GM19099 (cell line): ENCODE measurements around the gene DYSF.

Experiments
- POLR2A ChIP-seq: IDR thresholded peaks from 3 replicates; pipeline ENCODE4 v1.6.1; 2011; ENCODE audit warnings: low read depth; ENCODE audit not compliant: insufficient read length; ENCODE audit errors: extremely low read depth

DYSF gene

GRCh38 chr2:71559080-71559827 is 105.9 kb downstream of the DYSF start:
- TF ChIP-seq POLR2A = no peak

DNA sequence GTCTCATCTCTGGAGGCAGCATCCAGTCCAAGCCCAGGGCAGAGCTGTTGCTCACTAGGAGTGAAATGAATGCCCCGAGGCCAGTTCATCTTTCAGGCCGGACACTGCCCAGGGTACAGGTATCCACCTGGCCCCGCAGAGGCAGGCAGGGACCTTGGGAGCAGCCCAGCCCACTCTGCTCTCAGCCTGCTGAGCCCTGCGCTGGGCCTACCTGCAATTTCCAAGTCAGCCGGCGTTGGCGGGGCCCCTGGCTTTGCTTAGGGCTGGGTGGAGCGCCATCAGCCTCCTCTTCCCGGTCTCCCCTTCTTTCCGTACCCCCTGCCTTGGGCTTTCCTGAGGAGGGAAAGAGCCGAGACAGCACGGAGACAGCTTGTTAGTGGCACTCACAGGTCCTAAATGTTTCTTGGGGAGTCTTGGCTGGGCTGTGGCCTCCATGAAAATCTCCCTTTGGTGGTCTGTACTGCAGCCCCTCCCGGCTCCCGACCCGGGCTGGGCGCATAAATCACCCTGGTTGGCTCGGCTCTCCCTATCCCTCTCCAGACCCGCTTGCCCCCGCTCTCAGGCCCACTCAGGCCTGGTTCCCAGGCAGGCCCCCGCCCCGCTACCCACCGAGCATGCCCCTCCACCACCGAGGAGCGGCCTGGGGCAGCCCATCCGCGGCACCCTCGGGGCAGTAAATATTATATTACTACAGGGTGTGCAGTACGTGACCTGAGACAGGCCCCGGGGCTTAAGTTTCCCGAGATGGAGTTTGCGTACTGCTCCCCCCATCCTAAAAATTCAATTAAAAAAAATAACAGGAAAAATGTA is 106.7 kb downstream of the DYSF start:
- TF ChIP-seq POLR2A = no peak

DNA sequence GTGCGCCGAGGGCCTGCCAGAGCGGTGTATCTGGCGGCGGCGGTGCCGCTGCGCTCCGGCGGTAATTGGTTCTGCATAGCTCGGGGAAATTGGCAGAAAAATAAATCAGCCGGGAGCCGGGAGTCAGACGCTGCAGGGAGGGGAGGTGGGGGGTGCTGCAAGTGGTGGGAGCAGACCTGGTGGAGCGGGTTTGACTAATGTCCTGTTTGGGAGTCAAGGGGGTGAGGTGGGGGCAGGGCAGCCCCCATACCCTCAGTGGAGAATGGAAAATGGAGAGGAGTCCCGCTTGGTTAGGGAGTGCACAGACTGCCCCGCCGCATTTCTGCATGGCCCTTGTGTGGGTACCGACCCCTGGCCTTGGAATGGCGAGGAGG is 107.3 kb downstream of the DYSF start:
- TF ChIP-seq POLR2A = no peak

DNA sequence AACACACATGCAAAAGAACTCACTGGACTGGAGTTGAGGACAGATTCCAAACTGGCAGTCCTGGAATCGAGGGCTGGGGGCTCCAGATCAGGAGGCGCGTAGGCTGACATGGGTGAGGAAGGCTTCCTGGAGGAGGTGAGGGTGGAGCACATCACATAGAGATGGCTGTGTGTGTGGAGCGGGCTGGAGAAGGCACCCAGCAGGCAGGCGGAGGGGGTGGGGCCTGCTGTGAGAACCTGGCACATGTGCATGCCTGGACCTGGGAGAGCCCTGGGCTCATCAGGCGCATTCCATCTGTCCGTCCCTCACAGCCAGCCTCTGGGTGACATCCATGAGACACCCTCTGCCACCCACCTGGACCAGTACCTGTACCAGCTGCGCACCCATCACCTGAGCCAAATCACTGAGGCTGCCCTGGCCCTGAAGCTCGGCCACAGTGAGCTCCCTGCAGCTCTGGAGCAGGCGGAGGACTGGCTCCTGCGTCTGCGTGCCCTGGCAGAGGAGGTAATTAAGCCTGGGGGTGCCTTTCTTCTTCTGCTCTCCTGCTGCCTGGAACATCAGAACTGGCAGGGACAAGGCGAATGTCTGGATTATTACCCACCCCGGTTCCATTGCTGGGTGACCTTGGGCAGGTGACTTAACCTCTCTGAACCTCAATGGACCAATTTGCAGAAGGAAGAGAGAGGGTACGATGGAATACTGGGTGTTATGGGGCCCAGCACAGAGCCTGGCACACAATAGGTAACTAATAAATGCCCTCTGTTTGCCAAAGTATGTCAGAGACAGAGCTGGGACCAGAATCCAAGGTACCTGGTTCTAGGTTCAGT is 108.3 kb downstream of the DYSF start:
- TF ChIP-seq POLR2A = no peak

GRCh38 chr2:71562518-71562917 is 109.2 kb downstream of the DYSF start:
- TF ChIP-seq POLR2A = no peak

DNA sequence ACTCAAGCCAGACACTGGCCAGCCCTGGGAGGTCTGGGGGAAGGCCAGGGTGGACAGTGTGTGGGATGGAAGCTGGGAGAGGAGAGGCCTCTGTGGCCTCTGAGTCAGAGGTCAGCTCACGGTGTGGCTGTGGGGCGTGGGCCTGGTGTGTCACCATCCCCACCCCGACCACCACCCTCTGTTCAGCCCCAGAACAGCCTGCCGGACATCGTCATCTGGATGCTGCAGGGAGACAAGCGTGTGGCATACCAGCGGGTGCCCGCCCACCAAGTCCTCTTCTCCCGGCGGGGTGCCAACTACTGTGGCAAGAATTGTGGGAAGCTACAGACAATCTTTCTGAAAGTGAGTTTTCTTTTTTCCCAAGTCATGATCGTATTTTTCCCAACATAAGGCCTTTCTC is 110.5 kb downstream of the DYSF start:
- TF ChIP-seq POLR2A = no peak

DNA sequence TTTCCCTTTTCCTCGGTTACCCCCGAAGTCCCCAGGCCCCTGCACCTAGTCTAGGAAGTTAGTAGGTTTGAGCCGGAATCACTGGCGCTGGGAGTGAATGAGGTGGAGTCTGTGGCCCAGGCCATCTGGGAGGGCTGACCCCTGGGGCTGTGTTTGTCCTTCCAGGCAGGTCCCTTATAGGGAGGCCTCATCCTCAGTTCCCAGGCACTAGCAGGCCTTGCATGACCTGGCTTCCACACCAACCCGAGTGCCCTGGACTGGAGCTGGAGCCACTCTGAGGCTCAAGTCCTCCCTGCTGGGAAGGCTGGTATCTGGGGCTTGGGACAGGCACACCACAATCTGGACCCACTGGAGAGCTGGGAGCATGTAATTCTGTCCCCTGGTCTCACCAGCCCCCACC is 111.0 kb downstream of the DYSF start:
- no peak for TF ChIP-seq POLR2A

DNA sequence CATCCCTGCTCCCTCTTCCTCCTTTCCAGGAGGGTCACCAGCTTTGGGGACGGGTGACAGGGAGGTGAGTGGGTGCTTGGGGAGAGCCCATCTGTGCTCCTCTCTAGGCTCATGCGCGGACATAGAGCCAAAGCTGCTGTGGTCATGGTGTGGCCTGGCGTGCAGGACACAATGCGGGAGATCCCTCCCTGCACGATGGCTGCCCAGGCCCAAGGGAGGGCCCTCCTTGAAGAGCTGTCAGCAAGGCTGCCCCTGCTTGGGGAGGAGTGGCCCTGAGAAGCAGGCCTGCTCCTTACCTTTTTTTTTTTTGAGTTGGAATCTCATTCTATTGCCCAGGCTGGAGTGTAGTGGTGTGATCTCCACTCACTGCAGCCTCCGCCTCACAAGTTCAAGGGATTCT is 111.4 kb downstream of the DYSF start:
- no peak for TF ChIP-seq POLR2A

GRCh38 chr2:71566372-71566771 is 113.0 kb downstream of the DYSF start:
- no peak for TF ChIP-seq POLR2A

DNA sequence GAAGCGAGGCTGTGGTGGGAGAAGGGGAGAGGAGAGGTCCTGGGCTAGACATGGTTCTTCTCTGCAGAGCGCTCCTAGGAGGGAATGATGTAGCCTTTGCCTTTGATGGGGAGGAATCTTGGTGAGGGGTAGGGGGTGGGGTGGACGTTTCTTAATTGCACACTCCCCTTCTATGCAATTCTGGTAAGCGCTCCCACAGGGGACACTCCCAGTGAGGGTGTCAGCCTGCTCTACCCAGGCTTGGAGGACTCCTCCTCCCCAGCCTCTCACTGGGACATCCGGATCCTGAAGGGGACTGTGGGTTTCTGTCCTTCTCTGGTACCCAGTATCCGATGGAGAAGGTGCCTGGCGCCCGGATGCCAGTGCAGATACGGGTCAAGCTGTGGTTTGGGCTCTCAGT is 114.3 kb downstream of the DYSF start:
- TF ChIP-seq POLR2A = no peak

DNA sequence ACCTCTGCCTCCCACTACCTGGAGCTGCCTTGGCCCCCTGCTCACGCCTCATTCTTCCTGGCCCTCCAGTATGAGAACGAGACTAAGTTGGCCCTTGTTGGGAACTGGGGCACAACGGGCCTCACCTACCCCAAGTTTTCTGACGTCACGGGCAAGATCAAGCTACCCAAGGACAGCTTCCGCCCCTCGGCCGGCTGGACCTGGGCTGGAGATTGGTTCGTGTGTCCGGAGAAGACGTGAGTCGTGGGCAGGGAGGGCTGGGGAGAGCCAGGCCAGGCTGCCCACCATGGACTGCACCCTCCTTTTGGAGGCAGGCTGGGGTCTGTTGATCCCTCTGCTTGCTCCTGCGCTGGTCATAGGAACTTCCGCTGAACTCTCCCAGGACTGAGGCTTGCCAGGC is 114.7 kb downstream of the DYSF start:
- TF ChIP-seq POLR2A = no peak

GRCh38 chr2:71570511-71570910 is 117.2 kb downstream of the DYSF start:
- TF ChIP-seq POLR2A = no peak

DNA sequence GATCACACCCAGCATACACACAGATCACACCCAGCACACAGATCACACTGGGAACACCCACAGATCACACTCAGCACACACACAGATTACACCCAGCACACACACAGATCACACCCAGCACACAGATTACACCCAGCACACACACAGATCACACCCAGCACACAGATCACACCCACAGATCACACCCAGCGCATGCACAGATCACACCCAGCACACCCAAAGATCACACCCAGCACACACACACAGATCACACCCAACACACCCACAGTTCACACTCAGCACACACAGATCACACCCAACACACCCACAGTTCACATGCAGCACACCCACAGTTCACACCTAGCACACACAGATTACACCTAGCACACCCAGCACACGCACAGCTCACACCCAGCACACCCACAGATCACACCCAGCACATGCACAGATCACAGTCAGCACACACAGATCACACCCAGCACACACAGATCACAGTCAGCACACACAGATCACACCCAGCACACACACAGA is 117.6 kb downstream of the DYSF start:
- TF ChIP-seq POLR2A = no peak

DNA sequence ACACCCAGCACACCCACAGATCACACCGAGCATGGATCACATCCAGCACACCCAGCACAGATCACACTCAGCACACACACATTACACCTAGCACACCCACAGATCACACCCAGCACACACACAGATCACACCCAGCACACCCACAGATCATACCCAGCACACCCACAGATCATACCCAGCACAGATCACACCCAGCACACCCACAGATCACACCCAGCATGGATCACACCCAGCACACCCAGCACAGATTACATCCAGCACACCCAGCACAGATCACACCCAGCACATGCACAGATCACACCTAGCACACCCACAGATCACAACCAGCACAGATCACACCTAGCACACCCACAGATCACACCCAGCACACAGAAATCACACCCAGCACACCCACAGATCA is 118.6 kb downstream of the DYSF start:
- TF ChIP-seq POLR2A = no peak

DNA sequence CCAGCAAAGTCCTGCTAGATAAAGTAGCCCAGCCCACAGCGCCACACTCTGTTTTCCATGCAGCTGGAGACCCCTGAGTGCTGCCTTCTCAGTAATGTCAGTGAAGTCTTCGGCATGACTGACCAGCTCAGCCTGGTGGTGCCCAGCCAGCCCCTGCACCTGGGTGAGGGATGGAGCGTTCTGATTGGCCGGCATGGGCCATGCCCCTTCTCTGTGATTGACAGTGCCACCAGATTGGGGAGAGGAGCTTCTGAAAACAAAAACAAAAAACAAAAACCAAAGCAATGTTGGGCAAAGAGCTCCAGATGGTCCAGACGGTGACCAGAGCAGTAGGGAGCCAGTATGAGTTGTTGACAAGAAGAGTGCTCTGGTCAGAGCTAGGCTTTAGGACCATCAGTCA is 122.6 kb downstream of the DYSF start:
- TF ChIP-seq POLR2A = no peak
